ENCODE results near the gene KRT78.

KRT78 gene

DNA sequence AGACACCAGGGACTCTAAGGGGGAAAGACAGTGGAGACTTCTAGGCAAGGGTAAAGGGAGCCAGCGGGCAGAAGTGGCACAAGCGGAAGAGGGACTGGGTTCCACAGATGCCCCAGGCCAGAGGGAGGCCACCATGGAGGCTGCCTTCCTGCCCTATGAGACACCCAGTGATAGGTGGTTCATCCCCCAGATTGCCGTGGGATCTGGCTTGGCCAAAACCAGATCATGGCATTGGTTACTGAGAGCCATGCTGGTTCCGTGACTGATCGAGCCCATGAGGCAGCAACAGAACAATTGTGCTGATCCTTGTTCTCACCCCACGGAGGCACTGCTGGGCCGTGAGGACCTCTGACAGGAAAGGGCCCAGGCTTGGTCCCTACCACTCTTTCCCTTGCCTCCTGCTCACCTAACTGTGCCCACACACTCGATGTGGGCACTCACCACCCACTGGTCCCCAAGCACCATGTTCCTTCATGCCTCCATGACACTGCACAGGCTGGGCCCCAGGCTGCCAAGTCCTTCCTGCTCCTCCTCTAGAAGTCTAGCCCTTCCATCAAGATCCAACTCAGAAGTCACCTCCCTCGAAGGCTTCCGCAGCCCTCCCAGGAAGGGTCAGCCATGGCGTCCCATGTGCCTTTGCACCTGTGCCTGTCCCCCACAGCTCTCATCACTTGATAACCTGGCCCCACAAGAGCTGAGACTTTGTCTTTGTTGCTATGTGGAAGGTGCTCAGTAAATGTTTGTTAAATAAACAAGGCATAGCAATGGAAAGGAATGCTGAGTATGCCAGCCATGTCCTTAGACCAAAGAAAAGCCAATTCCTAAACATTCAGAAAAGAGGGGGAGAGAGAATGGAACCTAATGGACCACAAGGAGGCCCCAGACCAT is 21.9 kb downstream of the KRT78 start:
- FAIRE-seq (no peak), DNase-seq (ENCODE audit: insufficient read length, low spot score) (no peak)
- TF ChIP-seq, protein P1, sequence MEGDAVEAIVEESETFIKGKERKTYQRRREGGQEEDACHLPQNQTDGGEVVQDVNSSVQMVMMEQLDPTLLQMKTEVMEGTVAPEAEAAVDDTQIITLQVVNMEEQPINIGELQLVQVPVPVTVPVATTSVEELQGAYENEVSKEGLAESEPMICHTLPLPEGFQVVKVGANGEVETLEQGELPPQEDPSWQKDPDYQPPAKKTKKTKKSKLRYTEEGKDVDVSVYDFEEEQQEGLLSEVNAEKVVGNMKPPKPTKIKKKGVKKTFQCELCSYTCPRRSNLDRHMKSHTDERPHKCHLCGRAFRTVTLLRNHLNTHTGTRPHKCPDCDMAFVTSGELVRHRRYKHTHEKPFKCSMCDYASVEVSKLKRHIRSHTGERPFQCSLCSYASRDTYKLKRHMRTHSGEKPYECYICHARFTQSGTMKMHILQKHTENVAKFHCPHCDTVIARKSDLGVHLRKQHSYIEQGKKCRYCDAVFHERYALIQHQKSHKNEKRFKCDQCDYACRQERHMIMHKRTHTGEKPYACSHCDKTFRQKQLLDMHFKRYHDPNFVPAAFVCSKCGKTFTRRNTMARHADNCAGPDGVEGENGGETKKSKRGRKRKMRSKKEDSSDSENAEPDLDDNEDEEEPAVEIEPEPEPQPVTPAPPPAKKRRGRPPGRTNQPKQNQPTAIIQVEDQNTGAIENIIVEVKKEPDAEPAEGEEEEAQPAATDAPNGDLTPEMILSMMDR (IDR thresholded peaks at IDR 0.05; ENCODE audit: insufficient read depth, missing control alignments), result no peak

DNA sequence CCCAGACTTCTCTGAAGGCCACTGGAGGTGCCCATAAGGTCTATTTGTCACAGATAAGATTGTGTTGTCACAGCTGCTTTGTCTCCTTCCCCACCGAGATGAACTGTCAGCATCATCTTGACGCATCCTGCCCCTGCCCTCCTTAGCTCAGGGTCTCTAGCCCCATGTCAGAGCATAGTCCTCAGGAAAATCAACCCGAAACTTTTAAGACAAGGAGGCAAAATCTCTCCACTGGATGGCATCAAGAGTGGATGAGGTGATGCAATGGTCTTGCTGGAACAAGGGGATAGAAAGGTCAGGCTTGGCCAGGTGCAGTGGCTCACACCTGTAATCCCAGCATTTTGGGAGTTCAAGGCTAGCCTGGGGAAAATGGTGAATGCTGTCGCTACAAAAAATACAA is 22.8 kb downstream of the KRT78 start:
- no peak for DNase-seq (ENCODE audit: insufficient read length, low spot score)
- TF ChIP-seq, protein P1 (IDR thresholded peaks at IDR 0.05; ENCODE audit: insufficient read depth, missing control alignments), result no peak
- no peak for FAIRE-seq

DNA sequence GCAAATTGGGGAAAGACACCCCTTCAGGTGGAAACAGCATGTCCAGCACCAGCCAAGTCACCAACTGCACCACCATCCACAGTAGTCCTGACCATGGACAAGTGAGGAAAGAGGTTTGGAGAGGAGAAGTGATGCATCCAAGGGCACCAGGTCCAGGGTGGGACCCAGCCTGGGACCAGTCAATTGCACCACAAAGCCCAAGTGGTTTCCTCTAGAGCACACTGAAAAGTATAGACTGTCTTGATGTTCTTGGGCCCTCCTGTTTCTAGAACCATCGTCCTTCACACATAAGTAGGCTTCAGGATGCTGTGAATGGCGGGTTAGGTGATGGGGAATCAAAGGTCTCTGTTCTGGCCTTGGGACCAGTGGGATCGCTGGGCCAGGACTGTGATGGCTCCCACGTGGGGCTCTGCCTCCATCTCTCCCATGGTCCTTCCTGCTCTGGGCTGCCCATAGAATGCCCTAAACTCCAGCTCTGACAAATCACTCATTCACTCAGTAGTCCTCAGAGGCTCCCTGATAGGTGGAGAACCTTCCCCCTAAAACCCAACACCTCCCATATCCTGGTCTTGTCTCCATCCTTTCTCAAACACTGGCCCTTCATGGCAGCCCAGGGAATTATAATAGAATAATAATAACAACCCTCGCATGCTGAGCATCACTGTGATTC is 23.9 kb downstream of the KRT78 start:
- TF ChIP-seq, protein P1 (IDR thresholded peaks at IDR 0.05; ENCODE audit: insufficient read depth, missing control alignments), result no peak
- DNase-seq (ENCODE audit: insufficient read length, low spot score), result no peak
- no peak for FAIRE-seq

DNA sequence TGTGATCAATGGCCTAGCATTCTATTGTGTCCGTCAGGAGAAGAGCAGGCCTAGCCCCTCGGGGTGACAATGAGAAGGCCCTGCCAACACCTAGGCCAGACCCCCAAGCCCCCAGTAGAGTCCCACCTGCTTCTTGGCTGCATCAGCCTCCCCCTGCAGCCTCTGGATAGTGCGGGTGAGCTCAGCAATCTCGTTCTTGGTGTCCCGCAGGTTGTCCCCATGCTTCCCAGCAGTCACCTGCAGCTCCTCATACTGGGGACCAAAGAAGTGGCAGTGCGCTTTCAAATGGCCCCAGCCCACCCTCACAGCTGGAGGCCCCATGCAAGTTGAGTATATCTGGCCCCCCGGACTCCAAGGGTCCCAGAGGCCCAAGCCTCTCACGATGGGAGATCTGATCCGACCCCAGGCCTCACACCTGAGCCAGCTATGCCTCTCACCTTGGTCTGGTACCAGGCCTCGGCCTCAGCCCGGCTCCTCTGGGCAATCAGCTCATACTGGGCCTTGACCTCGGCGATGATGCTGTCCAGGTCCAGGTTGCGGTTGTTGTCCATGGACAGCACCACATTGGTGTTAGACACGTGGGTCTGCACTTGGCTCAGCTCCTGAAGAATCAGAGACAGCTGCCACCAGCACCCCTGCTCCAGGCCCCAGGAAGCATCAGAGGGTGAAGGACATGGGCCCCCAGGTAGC is 24.9 kb downstream of the KRT78 start:
- DNase-seq (ENCODE audit: insufficient read length, low spot score) (no peak), FAIRE-seq (no peak)
- TF ChIP-seq, protein P1 (IDR thresholded peaks at IDR 0.05; ENCODE audit: insufficient read depth, missing control alignments), result no peak

DNA sequence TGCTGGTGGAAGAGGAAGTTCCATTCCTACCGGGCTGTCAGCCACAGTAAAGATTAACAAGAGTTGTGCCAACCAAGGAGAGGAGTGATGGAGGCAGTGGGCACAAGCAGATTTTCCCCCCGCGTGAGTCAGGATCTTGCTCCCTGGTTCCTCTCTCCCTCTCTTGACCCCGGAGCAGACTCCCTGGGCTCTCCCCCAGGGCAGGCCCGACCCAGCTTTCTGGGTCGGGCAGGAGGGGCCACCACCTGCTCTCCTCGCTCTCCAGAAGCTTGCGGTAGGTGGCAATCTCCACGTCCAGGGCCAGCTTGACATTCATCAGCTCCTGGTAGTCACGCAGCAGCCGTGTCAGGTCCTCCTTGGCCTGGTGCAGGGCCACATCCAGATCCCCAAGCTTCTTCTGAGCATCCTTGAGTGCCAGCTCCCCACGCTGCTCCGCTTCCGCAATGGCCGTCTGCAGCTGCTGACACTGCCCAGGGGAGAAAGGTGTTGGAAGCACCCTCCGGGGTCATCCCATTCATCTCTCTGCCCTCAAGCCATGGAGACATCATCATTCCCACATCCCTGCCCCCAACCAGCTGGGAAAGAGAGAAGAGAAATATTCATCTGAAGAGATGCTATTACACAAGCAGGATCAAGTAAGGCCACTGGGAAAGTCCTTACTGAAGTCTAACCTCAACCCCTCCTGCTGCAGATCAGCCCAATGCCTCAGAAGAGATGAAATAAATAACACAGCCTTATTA is 25.9 kb downstream of the KRT78 start:
- DNase-seq (ENCODE audit: insufficient read length, low spot score) (no peak), FAIRE-seq (no peak)
- TF ChIP-seq, protein P1 (IDR thresholded peaks at IDR 0.05; ENCODE audit: insufficient read depth, missing control alignments), result no peak

DNA sequence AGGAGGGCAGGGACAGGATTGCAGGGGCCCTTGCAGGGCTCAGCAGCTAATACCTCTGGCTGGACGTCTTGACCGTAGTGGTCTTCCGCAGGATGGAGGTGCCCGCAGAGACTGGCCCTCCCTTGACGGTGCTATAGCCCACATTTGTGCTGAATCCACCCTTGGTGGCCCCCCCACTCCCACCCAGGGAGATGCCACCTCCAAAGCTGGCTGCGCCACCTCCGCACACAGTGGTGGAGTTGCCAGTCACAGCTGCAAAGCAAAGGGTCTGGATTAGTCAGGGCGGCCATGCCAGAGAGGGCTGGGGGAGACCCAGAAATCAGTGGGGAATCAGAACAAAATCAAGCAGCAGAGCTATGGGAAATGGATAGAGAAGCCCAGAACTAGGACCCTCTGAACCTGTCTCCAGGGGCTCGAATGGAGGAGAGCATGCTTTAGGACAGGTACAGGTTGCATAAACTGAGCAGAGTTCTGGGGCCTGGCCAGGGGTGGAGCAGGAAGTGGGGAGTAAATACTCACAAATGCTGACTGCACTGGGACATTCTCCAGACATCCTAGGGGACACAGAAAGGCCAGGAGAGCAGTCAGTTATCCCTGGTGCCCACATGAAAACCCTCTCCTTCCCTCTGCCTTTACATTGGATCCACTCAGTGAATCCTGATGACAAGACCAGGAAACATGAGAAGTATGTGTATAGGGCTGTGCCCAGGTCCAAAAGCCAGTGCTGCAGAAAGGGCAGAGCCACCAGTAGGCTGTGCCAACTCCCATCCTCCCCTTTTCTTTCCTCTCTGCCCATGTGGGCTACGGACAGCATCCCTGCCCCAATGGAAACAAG is 26.8 kb downstream of the KRT78 start:
- DNase-seq (ENCODE audit: insufficient read length, low spot score) (no peak), FAIRE-seq (no peak)
- TF ChIP-seq, protein P1 (IDR thresholded peaks at IDR 0.05; ENCODE audit: insufficient read depth, missing control alignments), result no peak

All from D721Med (cell line).